Measurements from ENCODE around the gene NCKAP5. TPM values are rescaled to one million over a fixed set of nuclear protein-coding genes. Genes with fewer than 3 reads are reported as not detected.

Gene NCKAP5
- total and polyA plus RNA-seq, 7 experiments from 2014 or later = 0.12 TPM; not detected in 6

DNA sequence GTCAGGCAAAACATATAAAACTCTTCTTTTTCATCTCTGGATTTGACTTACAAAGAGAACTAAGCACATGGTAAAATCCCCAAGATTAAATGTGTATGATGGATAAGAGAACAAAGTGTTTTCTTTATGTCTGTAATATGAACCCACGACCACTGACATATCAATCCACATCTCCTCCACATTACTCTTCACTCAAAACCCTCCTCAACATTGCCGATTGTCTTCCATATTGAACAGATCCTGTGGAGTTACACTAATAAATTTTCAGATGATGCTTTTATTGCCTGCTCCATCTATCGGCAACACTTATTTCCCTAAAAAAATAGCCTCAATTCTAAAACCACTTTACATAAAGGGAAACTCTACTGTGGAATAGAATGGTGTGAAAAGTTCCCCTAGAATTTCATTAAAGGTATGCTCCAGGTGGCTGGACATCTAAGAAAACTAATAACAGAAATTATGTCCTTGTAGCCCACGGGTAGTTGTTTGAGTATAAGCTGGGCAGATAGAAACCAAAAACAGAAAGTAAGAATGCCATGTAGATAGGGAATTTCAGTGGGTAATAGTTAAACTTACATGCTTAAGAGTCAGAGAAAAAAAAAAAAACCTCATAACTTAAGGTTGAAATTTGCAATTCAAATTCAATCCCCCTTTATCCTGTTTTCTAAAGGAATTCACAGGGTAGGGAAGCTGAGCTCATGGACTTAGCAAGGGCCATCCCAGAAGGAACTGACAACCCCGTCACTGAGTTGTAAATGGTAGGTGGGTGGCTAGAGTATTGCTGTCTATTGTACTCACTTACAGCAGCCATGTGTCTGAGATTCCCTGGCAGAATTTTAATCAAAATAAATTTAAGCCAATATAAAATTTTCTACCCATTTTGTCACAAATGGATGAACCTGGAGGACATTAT, 592.8 kb downstream of the NCKAP5 start:
- CTCF ChIA-PET = no interaction called here
- no peak for ATAC-seq
- no peaks in the 10 kb centered on the region for H3K4me1 ChIP-seq (ENCODE audit: control insufficient read depth in 2 of 2, insufficient read depth in 2 of 2, low read length in 2 of 2)

DNA sequence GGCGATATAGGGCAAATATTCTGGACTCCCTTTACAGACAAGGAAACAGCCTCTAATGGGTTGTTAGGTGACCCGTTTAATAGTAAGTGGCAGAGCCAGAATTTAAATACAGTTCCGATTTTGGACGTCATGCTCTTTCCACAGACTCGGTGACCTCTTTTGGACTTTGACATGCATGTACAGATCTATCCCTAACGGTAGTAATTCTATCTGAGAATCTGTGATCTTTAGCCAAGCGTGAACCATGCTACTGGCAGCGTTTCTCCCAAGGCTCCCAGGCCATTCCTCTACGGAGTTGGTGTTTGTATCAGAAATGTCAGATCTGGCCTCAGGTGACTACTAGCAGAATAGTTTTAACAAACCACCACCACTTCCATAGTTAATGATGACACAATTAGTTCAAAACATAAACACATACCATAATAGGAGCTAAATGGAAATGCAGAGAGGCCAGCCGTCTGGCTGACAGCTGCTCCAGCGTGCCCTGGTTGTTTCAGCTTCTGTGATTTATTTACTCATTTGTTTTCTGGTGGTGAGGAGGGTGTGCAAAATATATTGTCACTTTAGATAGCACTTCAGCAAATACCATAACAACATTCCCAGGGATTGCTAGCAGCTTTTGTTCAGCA, 593.7 kb downstream of the NCKAP5 start:
- no peak for ATAC-seq
- Mint-ChIP-seq H3K27ac (no peak overlapping the region), H3K27me3 (no peaks in the 10 kb centered on the region), H3K9me3 (peaks cover 0 to 12% (median 2%) of the 10 kb centered on the region in 11 donors), H3K36me3 (peaks cover 0 to 2% (median 0%) of the 10 kb centered on the region in 5 donors), H3K4me1 (peaks cover 0 to 9% (median 0%) of the 10 kb centered on the region in 7 donors), H3K4me3 (no peak overlapping the region)
- Histone ChIP-seq H3K27me3 (ENCODE audit: control insufficient read depth in 2 of 2, insufficient read depth in 2 of 2, low read length in 2 of 2) (no peaks in the 10 kb centered on the region), H3K36me3 (ENCODE audit: control insufficient read depth in 2 of 3, insufficient read depth in 3 of 3, low read length in 3 of 3) (no peaks in the 10 kb centered on the region), H3K9me3 (ENCODE audit: control insufficient read depth in 2 of 3, low read length in 3 of 3) (no peaks in the 10 kb centered on the region), H3K27ac (ENCODE audit: low read depth, low read length) (no peak overlapping the region), H3K4me3 (ENCODE audit: low read length) (no peak overlapping the region), H3K4me1 (ENCODE audit: control insufficient read depth in 2 of 2, insufficient read depth in 2 of 2, low read length in 2 of 2) (no peaks in the 10 kb centered on the region)
- DNase-seq = no peak
- intact Hi-C loops (cut with micrococcal nuclease) = no loop called here
- ChIA-PET CTCF (no interaction called here), POLR2A (no interaction called here)

More for the DNA sequence above, 592.8 kb downstream of the NCKAP5 start:
- H3K36me3 ChIP-seq (ENCODE audit: control insufficient read depth in 2 of 3, insufficient read depth in 3 of 3, low read length in 3 of 3) = no peaks in the 10 kb centered on the region
- peaks cover 0 to 4% (median 0%) of the 10 kb centered on the region in 5 donors for H3K36me3 Mint-ChIP-seq
- DNase-seq = no peak
- peaks cover 0 to 12% (median 2%) of the 10 kb centered on the region in 11 donors for H3K9me3 Mint-ChIP-seq
- intact Hi-C loops (cut with micrococcal nuclease) = no loop called here
- H3K4me3 ChIP-seq (ENCODE audit: low read length) = no peak overlapping the region
- H3K27ac ChIP-seq (ENCODE audit: low read depth, low read length) = no peak overlapping the region
- H3K27ac Mint-ChIP-seq = no peak overlapping the region
- H3K27me3 ChIP-seq (ENCODE audit: control insufficient read depth in 2 of 2, insufficient read depth in 2 of 2, low read length in 2 of 2) = no peaks in the 10 kb centered on the region
- H3K4me1 Mint-ChIP-seq = peaks cover 0 to 10% (median 0%) of the 10 kb centered on the region in 7 donors
- POLR2A ChIA-PET = no interaction called here
- H3K27me3 Mint-ChIP-seq = no peaks in the 10 kb centered on the region
- H3K9me3 ChIP-seq (ENCODE audit: control insufficient read depth in 2 of 3, low read length in 3 of 3) = no peaks in the 10 kb centered on the region
- no peak overlapping the region for H3K4me3 Mint-ChIP-seq

DNA sequence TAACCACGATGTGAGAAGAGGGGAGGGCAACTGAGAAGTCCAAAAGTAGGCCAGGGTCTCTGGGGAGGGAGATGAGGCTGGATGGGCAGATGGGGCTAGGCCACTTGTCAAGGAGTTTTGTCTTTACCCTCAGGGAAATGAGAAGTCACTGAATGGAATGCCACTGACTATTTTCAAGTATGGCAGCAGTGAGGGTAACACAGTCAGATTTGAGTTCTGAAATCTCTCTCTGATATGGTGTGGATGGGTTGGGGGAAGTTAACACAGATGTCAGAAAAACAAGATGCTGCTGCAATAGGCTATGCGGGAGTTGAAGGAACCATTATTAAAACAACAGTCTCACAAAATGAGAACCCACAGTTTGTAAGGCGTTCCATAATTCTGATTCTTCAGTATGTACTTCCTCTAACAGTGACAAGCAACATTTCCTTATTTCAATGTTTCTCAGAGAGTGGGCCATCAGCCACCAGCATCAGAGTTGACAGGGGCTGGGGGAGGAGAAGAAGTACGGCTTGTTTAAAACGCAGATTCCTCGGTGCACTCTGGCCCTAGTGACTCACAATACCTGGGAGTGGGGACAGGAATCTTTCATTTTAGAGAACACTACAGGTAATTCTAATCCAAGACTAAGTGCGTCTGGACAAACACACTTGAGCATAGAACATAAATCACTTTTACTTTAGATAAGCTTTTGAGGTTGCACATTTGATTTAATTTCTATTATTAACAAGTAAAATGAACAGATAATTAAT, 596.8 kb downstream of the NCKAP5 start:
- no peak overlapping the region for H3K4me3 Mint-ChIP-seq

DNA sequence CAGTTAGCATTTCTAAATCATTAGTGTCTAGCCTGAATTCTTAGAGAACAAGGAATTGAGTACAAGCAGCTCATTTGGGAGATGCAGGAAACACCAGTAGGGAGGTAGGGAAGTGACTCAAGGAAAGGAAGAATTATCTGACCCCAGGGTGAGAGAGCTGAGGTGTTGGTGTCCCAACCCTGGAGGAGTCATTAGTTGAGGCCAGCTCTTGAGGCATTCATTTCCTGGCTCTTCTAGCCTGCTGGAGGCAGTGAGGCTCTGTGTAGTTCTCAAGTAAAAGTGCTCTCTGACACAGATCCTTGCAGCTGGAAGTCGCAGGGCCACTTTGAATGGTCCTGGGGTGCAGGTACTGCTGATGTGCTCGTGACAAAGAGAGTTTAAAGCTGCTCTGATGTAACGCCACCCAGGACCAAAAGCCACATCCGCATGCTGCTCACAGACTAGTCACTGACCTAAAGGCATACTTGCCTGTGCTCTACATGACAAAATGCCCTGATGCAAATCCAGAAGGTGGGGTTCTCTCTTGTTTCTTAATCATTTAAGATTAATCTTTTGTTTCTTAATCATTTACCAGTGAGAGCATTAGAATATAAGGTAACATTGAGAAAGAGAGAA, 598.8 kb downstream of the NCKAP5 start:
- intact Hi-C loops (cut with micrococcal nuclease) = no loop called here
- peaks cover 0 to 14% (median 1%) of the 10 kb centered on the region in 11 donors for H3K9me3 Mint-ChIP-seq
- H3K4me3 Mint-ChIP-seq = no peak overlapping the region
- no peak for DNase-seq
- no peaks in the 10 kb centered on the region for H3K4me1 Mint-ChIP-seq
- ATAC-seq = no peak
- ChIA-PET POLR2A (no interaction called here), CTCF (no interaction called here)
- no peaks in the 10 kb centered on the region for H3K4me1 ChIP-seq (ENCODE audit: control insufficient read depth in 2 of 2, insufficient read depth in 2 of 2, low read length in 2 of 2)
- no peak overlapping the region for H3K4me3 ChIP-seq (ENCODE audit: low read length)
- no peak overlapping the region for H3K27ac Mint-ChIP-seq
- no peaks in the 10 kb centered on the region for H3K9me3 ChIP-seq (ENCODE audit: control insufficient read depth in 2 of 3, low read length in 3 of 3)
- H3K36me3 ChIP-seq (ENCODE audit: control insufficient read depth in 2 of 3, insufficient read depth in 3 of 3, low read length in 3 of 3) = no peaks in the 10 kb centered on the region
- no peak overlapping the region for H3K27ac ChIP-seq (ENCODE audit: low read depth, low read length)
- H3K27me3 ChIP-seq (ENCODE audit: control insufficient read depth in 2 of 2, insufficient read depth in 2 of 2, low read length in 2 of 2) = no peaks in the 10 kb centered on the region
- peaks cover 0 to 4% (median 0%) of the 10 kb centered on the region in 5 donors for H3K27me3 Mint-ChIP-seq
- H3K36me3 Mint-ChIP-seq = no peaks in the 10 kb centered on the region

More for the DNA sequence above, 596.8 kb downstream of the NCKAP5 start:
- DNase-seq (no peak), ATAC-seq (no peak)
- intact Hi-C loops (cut with micrococcal nuclease) = no loop called here
- H3K27me3 Mint-ChIP-seq = peaks cover 0 to 4% (median 0%) of the 10 kb centered on the region in 5 donors
- no peak overlapping the region for H3K4me3 ChIP-seq (ENCODE audit: low read length)
- no peaks in the 10 kb centered on the region for H3K27me3 ChIP-seq (ENCODE audit: control insufficient read depth in 2 of 2, insufficient read depth in 2 of 2, low read length in 2 of 2)
- H3K9me3 ChIP-seq (ENCODE audit: control insufficient read depth in 2 of 3, low read length in 3 of 3) = no peaks in the 10 kb centered on the region
- H3K27ac ChIP-seq (ENCODE audit: low read depth, low read length) = no peak overlapping the region
- POLR2A ChIA-PET = no interaction called here
- no peaks in the 10 kb centered on the region for H3K36me3 Mint-ChIP-seq
- H3K4me1 Mint-ChIP-seq = no peaks in the 10 kb centered on the region
- no peaks in the 10 kb centered on the region for H3K4me1 ChIP-seq (ENCODE audit: control insufficient read depth in 2 of 2, insufficient read depth in 2 of 2, low read length in 2 of 2)
- H3K27ac Mint-ChIP-seq = no peak overlapping the region
- CTCF ChIA-PET = no interaction called here
- no peaks in the 10 kb centered on the region for H3K36me3 ChIP-seq (ENCODE audit: control insufficient read depth in 2 of 3, insufficient read depth in 3 of 3, low read length in 3 of 3)
- H3K9me3 Mint-ChIP-seq = peaks cover 0 to 15% (median 3%) of the 10 kb centered on the region in 11 donors

DNA sequence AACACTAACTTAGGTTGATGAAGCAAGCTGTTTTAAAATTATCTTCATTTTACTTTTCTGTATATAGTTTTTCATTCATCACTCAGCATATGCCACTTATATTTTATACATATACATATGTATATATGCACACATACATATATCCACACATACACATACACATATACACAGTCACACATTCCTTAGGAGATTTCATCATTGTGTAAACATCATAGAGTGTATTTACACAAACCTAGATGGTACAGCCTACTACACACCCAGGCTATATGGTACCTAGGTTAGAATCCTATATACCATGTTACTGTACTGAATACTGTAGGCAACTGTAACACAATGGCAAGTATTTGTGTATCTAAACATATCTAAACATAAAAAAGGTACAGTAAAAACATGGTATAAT, 602.8 kb downstream of the NCKAP5 start:
- no peak overlapping the region for H3K27ac Mint-ChIP-seq
- no peak overlapping the region for H3K4me3 Mint-ChIP-seq
- DNase-seq (no peak), ATAC-seq (no peak)
- H3K4me1 ChIP-seq (ENCODE audit: control insufficient read depth in 2 of 2, insufficient read depth in 2 of 2, low read length in 2 of 2) = no peaks in the 10 kb centered on the region
- H3K36me3 Mint-ChIP-seq = no peaks in the 10 kb centered on the region
- H3K4me3 ChIP-seq (ENCODE audit: low read length) = no peak overlapping the region
- ChIA-PET CTCF (no interaction called here), POLR2A (no interaction called here)
- H3K9me3 Mint-ChIP-seq = peaks cover 0 to 11% (median 1%) of the 10 kb centered on the region in 11 donors
- no peaks in the 10 kb centered on the region for H3K27me3 ChIP-seq (ENCODE audit: control insufficient read depth in 2 of 2, insufficient read depth in 2 of 2, low read length in 2 of 2)
- no peaks in the 10 kb centered on the region for H3K36me3 ChIP-seq (ENCODE audit: control insufficient read depth in 2 of 3, insufficient read depth in 3 of 3, low read length in 3 of 3)
- intact Hi-C loops (cut with micrococcal nuclease) = no loop called here
- peaks cover 0 to 5% (median 0%) of the 10 kb centered on the region in 5 donors for H3K27me3 Mint-ChIP-seq
- no peaks in the 10 kb centered on the region for H3K4me1 Mint-ChIP-seq
- H3K27ac ChIP-seq (ENCODE audit: low read depth, low read length) = no peak overlapping the region
- H3K9me3 ChIP-seq (ENCODE audit: control insufficient read depth in 2 of 3, low read length in 3 of 3) = no peaks in the 10 kb centered on the region

DNA sequence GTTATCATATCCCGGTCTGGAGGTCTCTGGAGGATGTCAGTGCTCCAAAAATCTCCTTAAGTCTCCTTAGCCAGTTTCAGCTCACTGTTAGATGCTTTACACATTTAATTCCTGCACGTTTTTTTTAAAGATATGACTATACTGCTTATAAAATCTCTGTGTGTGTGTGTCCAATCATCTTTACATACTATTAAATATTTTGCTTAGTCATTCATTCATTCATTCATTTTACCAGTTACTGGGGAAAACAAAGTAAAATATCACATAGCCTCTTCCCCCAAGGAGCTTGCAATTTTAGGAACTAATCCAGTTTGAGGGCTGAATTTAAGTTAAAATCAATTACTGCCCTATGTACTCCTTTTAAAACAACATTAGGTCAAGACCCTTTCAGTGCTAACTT, 605.1 kb downstream of the NCKAP5 start:
- ATAC-seq = no peak
- no peaks in the 10 kb centered on the region for H3K36me3 ChIP-seq (ENCODE audit: control insufficient read depth in 2 of 3, insufficient read depth in 3 of 3, low read length in 3 of 3)
- Mint-ChIP-seq H3K27me3 (peaks cover 0 to 5% (median 0%) of the 10 kb centered on the region in 5 donors), H3K4me3 (no peak overlapping the region), H3K9me3 (peaks cover 0 to 11% (median 1%) of the 10 kb centered on the region in 11 donors), H3K27ac (no peak overlapping the region), H3K4me1 (no peaks in the 10 kb centered on the region), H3K36me3 (no peaks in the 10 kb centered on the region)
- DNase-seq = no peak
- intact Hi-C loops (cut with micrococcal nuclease) = no loop called here
- no peak overlapping the region for H3K4me3 ChIP-seq (ENCODE audit: low read length)
- ChIA-PET POLR2A (no interaction called here), CTCF (no interaction called here)
- H3K27me3 ChIP-seq (ENCODE audit: control insufficient read depth in 2 of 2, insufficient read depth in 2 of 2, low read length in 2 of 2) = no peaks in the 10 kb centered on the region
- no peaks in the 10 kb centered on the region for H3K4me1 ChIP-seq (ENCODE audit: control insufficient read depth in 2 of 2, insufficient read depth in 2 of 2, low read length in 2 of 2)
- no peaks in the 10 kb centered on the region for H3K9me3 ChIP-seq (ENCODE audit: control insufficient read depth in 2 of 3, low read length in 3 of 3)
- H3K27ac ChIP-seq (ENCODE audit: low read depth, low read length) = no peak overlapping the region

All from naive thymus-derived CD4-positive, alpha-beta T cell (primary cell).